NCI-H2196 (cell line): Measurements from ENCODE around the gene ADGRF1.
"Not testable (repeated sequence)": the region's sequence is repeated elsewhere in the genome, so short reads cannot be mapped to it uniquely, and the experiment has no call there.

Experiments
- DNase-seq: peaks from one replicate; lab custom pipeline; 2025; ENCODE audit not compliant: unreplicated experiment; lab: John Stamatoyannopoulos, UW

Gene ADGRF1

DNA sequence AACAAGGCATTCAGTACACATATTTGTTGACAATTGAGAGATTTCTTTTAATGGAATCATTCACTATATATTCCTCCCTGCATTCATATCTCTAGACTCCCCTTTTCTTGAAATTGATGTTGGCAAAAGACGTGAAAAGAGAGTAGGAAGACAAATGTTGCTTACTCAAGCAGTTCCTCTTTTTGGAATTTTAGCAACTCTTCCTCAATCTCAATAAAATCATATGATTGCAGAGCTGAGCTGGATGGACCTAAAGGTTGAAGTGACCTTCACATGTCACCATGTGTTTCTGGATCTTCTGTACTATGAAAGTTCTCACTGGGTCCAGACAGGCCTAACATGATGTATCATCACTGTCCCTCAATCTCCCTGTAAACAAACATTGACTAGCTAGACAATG, 18.6 kb downstream of the ADGRF1 start:
- no peak for DNase-seq

DNA sequence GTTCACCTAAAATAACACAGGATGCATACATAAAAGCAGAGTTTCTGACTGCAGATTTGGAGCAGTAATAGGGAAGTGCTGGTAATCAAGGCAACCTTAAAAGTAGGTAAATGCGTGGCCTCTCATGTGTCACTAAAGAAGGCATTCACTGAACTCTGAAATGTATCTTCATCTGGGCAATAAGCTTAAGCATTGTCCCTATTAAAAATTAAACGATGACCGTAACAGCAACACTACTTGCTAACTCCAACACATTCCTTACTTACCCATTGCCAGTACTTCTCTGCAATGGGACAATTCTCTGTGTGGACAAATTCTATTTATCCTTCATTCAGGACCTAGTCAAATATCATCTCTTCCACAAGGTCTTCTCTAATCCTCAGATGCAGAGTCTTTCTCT, 19.9 kb downstream of the ADGRF1 start:
- DNase-seq: no peak

DNA sequence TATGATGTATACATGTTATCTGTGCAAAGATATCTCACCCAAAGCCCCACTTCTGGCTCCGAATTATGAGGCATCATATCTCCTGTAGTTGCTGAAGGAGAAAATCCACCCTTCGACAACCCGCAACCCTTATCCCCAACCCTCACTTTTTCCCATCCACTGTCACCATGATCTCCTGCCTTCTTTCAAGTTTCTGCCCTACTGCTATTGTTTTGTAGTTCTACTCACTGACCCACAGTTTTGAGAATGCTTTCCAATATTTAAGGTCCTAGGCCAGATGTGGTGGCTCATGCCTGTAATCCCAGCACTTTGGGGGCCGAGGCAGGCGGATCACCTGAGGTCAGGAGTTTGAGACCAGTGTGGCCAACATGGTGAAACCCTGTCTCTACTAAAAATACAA, 22.2 kb downstream of the ADGRF1 start:
- no peak for DNase-seq

DNA sequence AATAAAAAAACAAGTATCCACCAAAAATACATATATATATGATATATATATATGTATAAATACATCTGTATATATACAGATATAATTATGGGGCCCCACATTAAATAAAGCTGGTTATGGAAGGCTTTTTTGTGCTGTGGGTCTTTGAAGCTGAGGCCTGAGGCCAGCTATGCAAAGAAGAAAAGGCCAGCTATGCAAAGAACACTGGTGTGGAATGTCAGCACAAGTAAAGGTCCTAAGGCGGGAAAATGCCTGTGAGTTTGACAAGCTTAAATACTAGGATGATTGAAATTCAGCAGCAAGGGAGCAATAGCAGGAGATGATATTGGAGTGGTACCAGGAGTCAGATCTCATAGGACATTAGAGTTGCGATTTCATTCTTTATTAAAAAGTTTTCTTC, 25.2 kb downstream of the ADGRF1 start:
- DNase-seq: no peak

DNA sequence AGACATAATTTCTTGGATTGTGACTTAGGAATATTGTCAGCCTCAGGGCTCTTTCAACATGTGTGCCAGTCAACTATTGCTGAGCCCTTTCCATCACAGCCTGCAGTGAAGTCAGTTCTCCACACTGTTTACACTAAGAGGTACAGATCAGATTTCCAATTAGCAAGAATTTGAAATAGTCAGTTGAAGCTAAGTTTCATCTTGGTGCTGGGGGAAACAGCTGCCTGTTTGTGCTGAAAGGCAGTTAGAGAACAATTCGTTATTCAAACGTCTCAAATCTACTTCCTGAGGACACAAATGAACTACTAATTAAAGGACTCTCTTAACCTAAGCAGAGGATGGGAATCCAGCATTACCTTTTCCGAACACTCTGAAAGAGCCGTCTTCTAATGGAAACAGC, 25.9 kb downstream of the ADGRF1 start:
- DNase-seq: peak; percentile 24

DNA sequence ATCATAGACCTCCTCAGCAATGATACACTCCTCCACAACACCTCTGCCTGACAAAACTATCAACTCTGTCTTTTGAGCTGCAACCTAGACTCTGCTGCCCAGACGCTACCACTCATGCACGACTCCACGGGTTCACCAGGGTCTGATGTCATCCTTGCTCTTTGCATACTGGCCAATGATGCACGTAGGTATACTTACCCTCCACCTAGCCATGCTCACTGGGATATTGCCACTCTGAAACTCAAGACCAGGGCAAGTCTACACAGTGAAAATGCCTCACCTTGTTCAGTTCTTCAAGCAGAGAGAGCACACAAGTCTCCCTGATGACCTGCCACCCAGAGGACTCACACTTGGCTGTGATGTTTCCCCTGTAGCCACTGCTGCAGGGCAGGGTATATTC, 27.7 kb downstream of the ADGRF1 start:
- no peak for DNase-seq

DNA sequence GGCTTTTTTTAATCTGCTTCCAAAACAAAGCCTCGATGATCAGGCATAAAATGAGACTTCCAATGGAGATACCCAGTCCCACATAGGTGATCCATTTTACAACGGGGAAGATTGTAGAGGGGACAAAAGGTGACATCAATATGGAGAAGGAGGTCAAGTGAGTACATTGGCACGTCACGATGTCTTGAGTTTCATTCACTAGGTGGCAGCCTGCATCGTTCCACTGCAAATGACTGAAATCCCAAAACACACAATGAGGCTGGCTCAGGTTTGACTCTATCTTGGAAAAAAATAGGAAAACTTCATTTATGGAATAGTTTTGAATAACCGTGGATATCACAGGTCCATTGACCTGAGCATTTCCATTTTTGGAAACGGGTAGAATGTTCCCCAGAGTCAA, 32.5 kb downstream of the ADGRF1 start:
- DNase-seq: no peak

DNA sequence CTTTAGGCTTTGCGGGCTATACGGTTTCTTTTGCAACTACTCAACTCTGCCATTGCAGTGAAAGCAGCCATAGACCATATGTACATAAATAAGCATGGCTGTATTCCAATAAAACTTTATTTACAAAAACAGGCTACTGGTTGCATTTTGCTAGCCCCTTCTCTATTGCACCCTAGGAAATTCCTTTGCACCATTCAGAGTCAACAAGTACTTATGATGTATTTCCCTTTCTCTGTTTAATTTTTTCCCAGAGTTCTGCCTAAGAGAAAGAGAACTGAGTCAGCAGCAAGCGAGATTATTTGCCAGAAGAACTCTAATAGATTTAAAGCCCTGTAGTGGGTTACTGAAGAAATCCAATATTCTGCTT, 33.8 kb downstream of the ADGRF1 start:
- DNase-seq: no peak

DNA sequence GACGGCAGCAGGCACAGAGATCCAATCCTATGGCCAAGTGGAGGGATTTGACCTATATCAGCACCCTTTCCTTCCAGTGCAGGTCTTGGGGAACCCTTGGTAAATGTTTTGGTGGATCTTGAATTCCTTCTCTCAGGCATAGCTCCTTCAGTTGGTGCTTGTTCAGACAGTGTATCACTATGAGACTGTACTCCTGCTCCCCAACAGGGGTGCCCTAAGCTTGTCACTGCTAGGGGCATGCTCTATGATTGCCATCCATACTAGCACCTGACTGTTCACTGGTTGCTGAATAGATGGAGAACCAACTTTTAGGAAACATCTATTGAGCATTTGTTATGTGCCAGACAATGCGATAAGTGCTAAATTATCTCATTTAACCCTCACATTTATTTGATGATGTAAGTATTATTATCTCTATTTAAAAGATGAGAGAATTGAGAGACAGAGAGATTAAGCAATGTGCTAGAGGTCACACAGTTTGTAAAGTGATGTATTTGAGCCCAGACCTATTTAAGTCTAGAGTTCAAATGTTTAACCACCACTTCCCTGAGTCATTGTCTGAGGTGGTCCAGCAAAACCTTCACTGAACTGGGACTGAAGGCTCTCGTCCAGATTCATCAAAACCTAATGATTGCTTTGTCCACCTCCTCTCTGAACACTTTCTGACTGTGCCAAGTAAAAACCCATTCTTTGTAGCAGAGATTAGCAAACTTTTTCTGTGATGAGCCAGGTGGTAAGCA, 34.3 kb downstream of the ADGRF1 start:
- no peak for DNase-seq

DNA sequence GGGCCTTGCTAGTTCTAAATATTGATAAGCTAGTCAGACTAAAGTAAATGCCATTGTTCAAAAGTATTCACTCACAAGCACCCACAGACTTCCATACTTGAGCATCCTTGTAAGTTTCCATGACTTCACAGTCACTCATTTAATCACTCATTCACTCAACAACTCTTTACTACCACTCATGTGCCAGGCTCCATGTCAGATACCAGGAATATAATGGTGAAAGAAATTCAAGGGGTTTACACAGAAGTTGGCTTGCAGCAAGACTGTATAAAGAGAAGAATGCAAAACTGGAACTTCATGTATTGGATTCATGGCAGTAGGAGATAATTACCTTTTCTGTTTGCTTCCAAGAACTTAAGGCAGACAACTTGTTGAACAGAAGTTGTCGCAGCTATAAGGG, 36.6 kb downstream of the ADGRF1 start:
- DNase-seq: no peak

DNA sequence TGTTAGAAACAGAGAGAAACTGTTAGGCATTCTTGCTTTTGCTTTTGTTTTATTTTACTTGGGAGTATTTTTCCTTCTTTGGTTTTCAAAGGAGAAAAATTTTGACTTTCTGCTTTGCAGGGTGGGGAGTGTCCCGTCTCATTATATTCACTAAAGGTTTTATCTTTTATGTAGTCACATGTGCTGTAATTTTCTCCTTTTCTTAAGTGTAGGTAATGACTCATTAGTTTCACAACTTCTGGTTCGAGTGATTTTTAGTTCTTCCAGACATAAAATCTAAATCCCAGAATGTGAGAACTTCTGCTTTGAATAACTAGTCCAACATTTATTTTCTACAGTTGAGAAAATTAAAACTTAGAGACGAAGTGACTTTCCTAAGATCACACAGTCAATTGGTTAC, 37.7 kb downstream of the ADGRF1 start:
- no peak for DNase-seq

DNA sequence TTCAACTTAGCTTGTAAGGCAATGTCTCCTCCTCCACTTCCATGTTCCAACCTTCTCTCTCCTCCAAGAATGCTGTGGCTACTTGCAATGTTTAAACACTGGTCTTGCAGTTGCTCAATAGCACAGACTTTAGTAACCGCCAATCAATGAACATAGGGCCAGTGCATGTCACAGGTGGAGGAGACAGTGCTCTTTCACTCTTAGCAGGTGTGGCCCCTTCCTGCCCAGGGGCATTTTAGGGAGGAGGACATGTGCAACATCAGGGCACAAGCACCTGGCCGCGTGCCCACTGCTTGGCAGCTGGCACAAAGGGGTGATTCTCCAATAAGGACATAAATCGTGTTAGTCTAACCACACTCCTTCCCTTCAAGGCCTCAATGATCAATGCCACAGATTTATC, 41.3 kb downstream of the ADGRF1 start:
- no peak for DNase-seq

DNA sequence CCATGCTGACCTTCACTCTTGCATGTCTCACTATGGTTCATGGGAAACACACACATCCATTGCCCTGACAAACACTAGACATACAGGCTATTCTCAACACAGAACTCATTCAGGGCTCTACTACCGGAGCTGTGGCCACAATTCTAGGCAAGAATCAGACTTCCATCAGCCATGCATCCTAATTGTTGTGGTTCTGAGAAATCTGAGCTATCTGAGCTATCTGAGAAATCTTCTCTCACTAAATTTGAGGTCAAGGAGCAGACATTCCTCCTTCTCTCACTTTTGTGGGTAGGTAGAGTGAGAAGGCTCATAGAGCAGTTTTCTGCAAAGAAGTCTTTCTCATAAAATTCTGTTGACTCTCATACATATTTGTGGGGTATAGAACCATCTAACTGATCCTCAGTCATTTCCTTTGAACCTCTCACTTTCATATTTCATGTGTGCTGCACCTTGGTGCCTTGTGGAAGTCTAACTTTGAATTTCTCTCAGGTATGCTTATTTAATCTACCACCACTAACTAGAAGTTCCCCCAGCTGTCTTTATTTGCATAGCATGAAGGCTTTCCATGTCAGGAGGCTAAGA, 43.6 kb downstream of the ADGRF1 start:
- DNase-seq: no peak

DNA sequence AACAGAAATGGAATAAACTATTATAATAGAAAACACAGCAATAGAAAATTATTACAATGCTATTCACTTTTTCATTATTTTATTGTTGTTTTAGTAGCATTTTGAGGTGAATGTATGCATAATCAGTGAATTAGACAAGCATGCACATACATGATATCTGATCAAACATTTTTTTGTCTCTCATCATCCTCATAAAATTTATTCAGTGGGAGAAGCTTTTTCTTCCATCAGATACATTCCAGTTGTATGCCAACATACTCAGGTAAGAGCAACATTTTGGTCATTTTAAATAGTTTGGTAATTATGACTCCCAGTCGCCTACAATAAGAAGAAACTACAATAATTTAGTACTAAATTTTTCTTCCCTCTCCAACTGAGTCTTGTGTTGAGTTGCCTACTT, 44.5 kb downstream of the ADGRF1 start:
- no peak for DNase-seq

DNA sequence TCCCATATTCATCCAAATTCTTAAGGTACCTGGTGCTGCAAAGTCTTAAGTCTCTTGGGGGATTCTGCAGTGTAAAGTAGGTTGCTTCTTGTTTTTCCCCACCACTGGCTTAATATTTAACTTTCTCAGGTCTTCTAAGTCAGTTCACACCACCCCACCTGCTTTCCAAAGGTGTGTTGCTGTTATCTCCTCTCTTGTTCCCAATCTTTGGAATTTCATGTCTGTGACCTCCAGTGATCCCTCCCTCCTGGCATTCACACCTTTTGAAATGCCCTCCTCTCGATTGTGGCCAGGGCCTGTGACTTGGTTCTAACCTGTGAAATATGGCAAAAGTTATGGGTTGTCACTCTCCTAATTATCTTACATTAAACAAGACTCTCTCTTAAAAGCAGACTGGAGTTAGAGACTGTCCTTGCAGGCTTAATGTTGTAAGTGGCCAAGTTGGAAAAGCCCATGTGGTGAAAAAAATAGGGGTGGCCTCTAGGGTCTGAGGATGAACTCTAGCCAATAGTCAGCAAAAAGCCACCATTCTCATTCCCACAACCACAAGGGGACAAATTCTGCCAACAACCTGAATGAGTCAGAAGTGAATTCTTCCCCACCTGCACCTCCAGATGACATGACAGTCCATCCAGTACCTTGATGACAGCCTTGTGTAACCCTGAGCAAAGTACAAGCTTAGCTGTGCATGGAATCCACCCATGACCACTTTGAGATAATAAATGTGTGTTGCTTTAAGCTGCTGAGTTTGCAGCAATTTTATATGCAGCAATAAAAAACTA, 45.1 kb downstream of the ADGRF1 start:
- no peak for DNase-seq

DNA sequence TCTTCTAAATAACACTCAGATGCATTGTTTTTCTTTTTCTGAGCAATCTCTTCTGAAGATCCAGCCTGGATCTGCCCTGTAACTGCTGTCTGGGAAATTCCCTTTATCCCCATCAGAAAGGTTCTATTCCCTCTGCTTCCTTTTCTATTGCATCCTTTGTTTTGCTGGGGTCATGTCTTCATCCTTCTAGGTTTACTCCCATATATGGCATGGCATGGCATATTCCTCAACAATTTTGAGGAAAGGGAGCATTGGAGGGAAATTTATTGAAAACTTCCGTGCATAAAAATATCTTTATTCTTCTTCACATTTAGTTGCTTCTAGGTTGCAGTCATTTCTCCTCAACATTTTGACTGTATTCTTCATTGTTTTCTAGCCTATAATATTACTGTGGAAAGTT, 47.2 kb downstream of the ADGRF1 start:
- DNase-seq: no peak

DNA sequence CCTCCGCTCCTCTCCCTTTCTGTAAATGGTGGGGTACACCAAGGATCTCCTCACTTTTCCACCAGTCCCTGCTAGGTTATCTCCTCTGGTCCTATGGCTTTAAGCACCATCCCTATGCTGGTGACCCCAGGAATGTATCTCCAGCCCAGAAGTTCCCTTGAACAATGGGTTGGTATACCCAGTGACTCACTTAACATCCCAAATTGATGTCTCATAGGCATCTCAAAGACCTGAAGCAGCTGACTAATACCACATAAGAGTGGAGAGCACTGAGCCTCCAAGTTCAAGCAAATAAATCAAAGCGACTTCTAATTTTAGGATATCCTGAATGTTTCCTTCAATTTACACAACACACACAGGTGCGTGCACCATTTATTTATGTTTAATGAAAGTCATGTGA, 48.3 kb downstream of the ADGRF1 start:
- no peak for DNase-seq

DNA sequence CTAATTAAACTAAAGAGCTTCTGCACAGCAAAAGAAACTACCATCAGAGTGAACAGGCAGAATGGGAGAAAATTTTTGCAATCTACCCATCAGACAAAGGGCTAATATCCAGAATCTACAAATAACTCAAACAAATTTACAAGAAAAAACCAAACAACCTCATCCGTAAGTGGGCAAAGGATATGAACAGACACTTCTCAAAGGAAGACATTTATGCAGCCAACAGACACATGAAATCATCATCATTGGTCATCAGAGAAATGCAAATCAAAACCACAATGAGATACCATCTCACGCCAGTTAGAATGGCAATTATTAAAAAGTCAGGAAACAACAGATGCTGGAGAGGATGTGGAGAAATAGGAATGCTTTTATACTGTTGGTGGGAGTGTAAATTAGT, 49.7 kb downstream of the ADGRF1 start:
- DNase-seq: not testable (repeated sequence)

DNA sequence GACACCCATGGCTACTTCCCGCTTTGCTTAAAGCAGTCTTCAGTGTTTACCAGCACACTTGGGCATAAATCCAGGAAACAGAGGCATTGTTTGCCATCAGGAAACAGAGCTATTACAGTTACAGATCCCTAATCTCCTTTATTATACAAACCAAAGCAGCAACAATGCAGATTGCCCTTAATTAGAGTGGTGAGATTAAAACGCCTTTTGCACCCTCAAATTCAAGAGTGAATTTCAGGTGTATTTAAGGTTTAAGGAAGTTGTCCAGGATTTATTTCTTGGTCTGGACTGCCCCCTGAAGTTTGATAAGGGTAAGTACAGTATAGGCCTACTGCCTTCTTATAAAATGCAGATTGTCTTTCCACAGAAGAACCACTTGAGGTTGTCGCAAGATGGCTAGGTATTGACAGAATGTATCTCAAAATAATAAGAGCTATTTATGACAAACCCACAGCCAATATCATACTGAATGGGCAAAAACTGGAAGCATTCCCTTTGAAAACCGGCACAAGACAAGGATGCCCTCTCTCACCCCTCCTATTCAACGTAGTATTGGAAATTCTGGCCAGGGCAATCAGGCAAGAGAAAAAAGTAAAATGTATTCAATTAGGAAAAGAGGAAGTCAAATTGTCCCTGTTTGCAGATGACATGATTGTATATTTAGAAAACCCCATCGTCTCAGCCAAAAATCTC, 51.2 kb downstream of the ADGRF1 start:
- DNase-seq: peak; percentile 85

DNA sequence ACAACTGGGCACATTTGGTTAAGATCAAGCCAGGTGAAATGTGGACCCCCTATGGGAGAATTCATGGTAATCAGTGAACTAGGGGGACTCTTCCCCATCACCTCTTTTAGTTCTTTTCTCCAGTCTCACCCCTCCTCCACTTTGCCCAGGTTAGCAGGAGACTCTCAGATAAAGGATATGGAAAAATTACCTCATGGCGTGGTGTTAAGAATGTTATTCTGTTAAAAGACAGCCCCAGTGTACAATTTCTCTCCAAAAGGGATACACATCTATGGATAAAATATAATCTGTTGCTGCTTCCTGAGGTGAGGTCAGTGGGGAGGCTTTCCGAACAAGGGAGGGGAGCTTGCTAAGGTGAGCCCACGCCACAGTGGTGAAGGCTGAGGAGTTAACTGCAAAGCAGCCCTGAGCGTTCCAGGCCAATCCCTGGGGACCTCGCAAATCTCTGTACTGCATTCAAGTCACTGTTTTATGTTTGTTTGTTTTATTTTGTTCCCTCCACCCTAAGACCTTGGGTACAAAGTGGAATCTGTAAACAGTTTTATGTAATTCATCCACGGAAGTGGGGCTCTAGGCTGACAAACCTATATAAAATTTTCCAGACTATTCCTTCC, 52.0 kb downstream of the ADGRF1 start:
- no peak for DNase-seq

DNA sequence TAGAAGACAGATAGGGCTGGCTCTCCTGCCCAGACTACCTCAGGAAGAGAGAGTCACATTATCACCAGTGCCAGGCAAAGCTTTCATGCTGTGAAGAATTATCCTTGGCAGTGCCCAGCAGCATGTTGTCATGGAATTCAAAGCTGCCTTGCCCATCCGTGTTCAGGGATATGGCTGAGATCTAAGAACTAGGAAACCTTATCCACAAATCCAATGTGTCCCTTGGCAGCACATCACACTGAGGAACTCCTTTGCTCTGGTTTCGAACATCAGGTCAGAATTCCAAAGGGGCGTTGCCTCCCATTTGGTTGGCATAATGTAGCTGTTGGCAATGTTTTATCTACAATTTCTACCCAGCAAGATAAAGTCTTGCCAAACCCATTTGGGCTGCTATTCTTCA, 52.7 kb downstream of the ADGRF1 start:
- DNase-seq: peak; percentile 13
